ENCODE measurements around the gene C7orf25.

The C7orf25 gene

GRCh38 chr7:42876182-42877068 is 35.4 kb downstream of the C7orf25 start:
- peak; percentile 59 for DNase-seq

- peak; percentile 53 for DNase-seq
Measured at GRCh38 chr7:42869131-42870020, 42.5 kb downstream of the C7orf25 start.

- no peak for DNase-seq
Measured at GRCh38 chr7:42868480-42868879, 43.4 kb downstream of the C7orf25 start.
